Thoracic aorta (tissue), 2 donors: ENCODE data around the gene UBE2F. TPM values are rescaled to one million over a fixed set of nuclear protein-coding genes. Genes with fewer than 3 reads are reported as not detected.

ENCODE experiments used
- ATAC-seq: fragments of 150-250 bp; one replicate; pipeline ENCODE4 v1.8.0; 2017; ENCODE audit warnings: low read depth; ENCODE audit not compliant: insufficient number of reproducible peaks, low FRiP score
- DNase-seq: peaks from one replicate; pipeline ENCODE4 v3.0.0-alpha.2; 2020; ENCODE audit warnings: low spot score
- H3K27ac ChIP-seq, 2 donors: fragments of 200-600 bp; sonication (generic); 1 replicate in 1 of 2; 2 replicates in 1 of 2; pipeline ENCODE4 v1.5.1; 2016; ENCODE audit warnings: mild to moderate bottlenecking in 2 of 2, moderate library complexity in 2 of 2
- H3K27me3 ChIP-seq: fragments of 200-600 bp; sonication (generic); replicated peaks from 2 replicates; pipeline ENCODE4 v1.6.0; 2016; ENCODE audit warnings: mild to moderate bottlenecking; ENCODE audit not compliant: insufficient read depth
- H3K36me3 ChIP-seq: fragments of 200-600 bp; sonication (generic); one replicate; pipeline ENCODE4 v1.5.1; 2016
- H3K4me1 ChIP-seq, 2 donors: fragments of 200-600 bp; sonication (generic); 1 replicate in 1 of 2; 2 replicates in 1 of 2; pipeline versions ENCODE4 v1.5.1 to v1.6.0; 2016; ENCODE audit warnings: low read depth in 2 of 2, mild to moderate bottlenecking in 1 of 2; ENCODE audit not compliant: control insufficient read depth in 1 of 2
- H3K4me3 ChIP-seq: fragments of 200-600 bp; sonication (generic); 2 replicates; pipeline ENCODE4 v1.5.1; 2016; ENCODE audit warnings: mild to moderate bottlenecking
- H3K9me3 ChIP-seq: fragments of 200-600 bp; sonication (generic); 2 replicates; pipeline ENCODE4 v1.5.1; 2016
- total RNA-seq, 2 donors: library from RNA; depleted of rRNA; stranded (reverse); fragments of >200 nt; gene quantifications; one replicate each; pipeline versions ENCODE4 v1.1.0 to v1.2.3, GENCODE V29; 2016
- TF ChIP-seq, protein P1 (sequence below): fragments of 200-600 bp; sonication (generic); IDR thresholded peaks from one replicate; pipeline ENCODE4 v1.5.1; 2019; ENCODE audit warnings: antibody characterized with exemption

Gene UBE2F
- total RNA-seq, 2 donors from 2014 or later = 51.9 to 69.3 TPM

- TF ChIP-seq, protein P1, sequence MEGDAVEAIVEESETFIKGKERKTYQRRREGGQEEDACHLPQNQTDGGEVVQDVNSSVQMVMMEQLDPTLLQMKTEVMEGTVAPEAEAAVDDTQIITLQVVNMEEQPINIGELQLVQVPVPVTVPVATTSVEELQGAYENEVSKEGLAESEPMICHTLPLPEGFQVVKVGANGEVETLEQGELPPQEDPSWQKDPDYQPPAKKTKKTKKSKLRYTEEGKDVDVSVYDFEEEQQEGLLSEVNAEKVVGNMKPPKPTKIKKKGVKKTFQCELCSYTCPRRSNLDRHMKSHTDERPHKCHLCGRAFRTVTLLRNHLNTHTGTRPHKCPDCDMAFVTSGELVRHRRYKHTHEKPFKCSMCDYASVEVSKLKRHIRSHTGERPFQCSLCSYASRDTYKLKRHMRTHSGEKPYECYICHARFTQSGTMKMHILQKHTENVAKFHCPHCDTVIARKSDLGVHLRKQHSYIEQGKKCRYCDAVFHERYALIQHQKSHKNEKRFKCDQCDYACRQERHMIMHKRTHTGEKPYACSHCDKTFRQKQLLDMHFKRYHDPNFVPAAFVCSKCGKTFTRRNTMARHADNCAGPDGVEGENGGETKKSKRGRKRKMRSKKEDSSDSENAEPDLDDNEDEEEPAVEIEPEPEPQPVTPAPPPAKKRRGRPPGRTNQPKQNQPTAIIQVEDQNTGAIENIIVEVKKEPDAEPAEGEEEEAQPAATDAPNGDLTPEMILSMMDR = no peak
- peaks cover 20 to 31% of the 10 kb centered on the region in 2 donors for H3K4me1 ChIP-seq
- peak overlapping the region; percentile 9 to 49 for H3K27ac ChIP-seq
- DNase-seq = no peak
- no peaks in the 10 kb centered on the region for H3K27me3 ChIP-seq
- ATAC-seq = no peak
- peak overlapping the region; percentile 51 for H3K4me3 ChIP-seq
- no peaks in the 10 kb centered on the region for H3K9me3 ChIP-seq
- H3K36me3 ChIP-seq = no peaks in the 10 kb centered on the region
Observed at GRCh38 chr2:237998530-237998929, 31.7 kb downstream of the UBE2F start.

GRCh38 chr2:238003234-238004031 lies 36.6 kb downstream of the UBE2F start:
- Histone ChIP-seq H3K4me3 (no peak overlapping the region), H3K36me3 (no peaks in the 10 kb centered on the region), H3K9me3 (no peaks in the 10 kb centered on the region), H3K4me1 (peaks cover 8 to 9% of the 10 kb centered on the region in 2 donors), H3K27me3 (no peaks in the 10 kb centered on the region), H3K27ac (no peak overlapping the region)
- ATAC-seq (no peak), DNase-seq (no peak)
- TF ChIP-seq, protein P1 = no peak

- Histone ChIP-seq H3K4me3 (no peak overlapping the region), H3K36me3 (no peaks in the 10 kb centered on the region), H3K4me1 (peaks cover under 1 to 1% of the 10 kb centered on the region in 2 donors), H3K27me3 (no peaks in the 10 kb centered on the region), H3K9me3 (no peaks in the 10 kb centered on the region), H3K27ac (no peak overlapping the region)
- TF ChIP-seq, protein P1 = no peak
- ATAC-seq (no peak), DNase-seq (no peak)
Observed at GRCh38 chr2:238004077-238004830, 37.4 kb downstream of the UBE2F start.

DNA sequence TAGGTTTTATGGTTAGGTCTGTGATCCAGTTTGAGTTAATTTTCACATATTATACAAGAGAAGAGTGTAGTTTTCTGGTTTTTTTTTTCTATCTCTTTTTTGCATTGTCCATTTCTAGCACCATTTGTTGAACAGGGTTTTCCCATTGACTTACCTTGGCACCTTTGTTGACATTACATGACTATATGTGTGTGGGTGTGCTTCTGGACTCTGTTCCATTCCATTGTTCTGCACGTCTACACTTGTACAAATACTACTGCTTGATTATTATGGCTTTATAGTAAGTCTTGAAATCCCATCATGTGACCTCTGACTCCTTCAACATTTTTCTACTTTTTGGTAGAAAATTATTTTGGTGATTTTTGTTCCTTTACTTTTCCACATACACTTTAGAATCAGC lies 38.7 kb downstream of the UBE2F start:
- TF ChIP-seq, protein P1 = no peak
- H3K36me3 ChIP-seq = no peaks in the 10 kb centered on the region
- H3K4me3 ChIP-seq = no peak overlapping the region
- DNase-seq = no peak
- no peaks in the 10 kb centered on the region for H3K27me3 ChIP-seq
- no peak for ATAC-seq
- no peaks in the 10 kb centered on the region for H3K9me3 ChIP-seq
- H3K27ac ChIP-seq = no peak overlapping the region
- no peaks in the 10 kb centered on the region for H3K4me1 ChIP-seq

DNA sequence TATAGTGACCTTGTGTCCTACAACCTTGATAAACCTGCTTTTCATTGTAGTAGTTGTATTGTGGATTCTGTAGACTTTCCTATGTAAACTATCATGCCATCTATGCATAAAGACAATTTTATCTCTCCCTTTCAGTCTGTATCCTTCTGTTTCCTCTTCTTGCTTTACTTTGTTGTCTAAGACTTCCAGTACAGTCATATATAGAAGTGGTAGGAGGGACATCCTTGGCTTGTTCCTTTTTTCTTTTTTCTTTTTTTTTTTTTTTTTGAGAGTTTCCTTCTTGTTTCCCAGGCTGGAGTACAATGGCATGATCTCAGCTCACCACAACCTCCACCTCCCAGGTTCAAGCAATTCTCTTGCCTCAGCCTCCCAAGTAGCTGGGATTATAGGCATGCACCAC lies 39.7 kb downstream of the UBE2F start:
- Histone ChIP-seq H3K36me3 (no peaks in the 10 kb centered on the region), H3K27me3 (no peaks in the 10 kb centered on the region), H3K9me3 (no peaks in the 10 kb centered on the region), H3K4me3 (no peak overlapping the region), H3K27ac (no peak overlapping the region), H3K4me1 (no peaks in the 10 kb centered on the region)
- ATAC-seq (no peak), DNase-seq (no peak)
- TF ChIP-seq, protein P1 = no peak
